HG03139 (cell line): Measurements from ENCODE around the gene TPD52L1.
"Not testable (repeated sequence)": the region's sequence is repeated elsewhere in the genome, so short reads cannot be mapped to it uniquely, and the experiment has no call there.

Source experiments
- ATAC-seq: cut with Tn5 transposase; IDR thresholded peaks from one replicate; pipeline ENCODE4 v1.9.1; 2021; ENCODE audit not compliant: unreplicated experiment

TPD52L1 gene

DNA sequence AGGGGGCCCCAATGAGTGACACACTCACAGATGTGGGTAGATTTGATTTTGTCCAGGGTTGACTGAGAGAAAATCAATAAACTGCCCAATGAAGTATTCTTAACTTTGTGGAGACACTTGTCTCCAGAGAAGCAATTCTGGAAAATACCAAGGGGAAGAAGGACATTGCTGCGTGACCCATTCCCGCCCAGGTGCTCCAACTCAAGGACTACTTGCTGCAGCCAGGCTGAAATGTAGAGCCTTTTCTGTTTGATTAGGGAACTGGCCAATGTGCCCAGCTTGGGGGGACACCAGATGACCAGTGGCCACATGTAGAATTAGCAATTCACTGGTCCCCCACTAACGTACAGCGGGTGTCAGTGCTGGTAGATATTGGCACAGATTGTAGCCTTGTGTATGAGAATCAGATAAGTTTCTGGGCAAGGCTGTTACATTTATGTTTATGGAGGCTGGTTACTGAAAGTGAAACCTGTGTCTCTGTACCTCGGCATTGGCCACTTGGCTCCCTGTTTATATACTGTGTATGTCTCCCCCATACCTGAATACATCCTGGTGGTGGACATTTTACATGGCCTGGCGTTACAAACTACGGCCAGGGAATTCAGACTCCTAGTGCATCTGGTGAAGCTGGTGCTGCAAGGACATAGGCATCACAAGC is 115.9 kb downstream of the TPD52L1 start:
- ATAC-seq: no peak

DNA sequence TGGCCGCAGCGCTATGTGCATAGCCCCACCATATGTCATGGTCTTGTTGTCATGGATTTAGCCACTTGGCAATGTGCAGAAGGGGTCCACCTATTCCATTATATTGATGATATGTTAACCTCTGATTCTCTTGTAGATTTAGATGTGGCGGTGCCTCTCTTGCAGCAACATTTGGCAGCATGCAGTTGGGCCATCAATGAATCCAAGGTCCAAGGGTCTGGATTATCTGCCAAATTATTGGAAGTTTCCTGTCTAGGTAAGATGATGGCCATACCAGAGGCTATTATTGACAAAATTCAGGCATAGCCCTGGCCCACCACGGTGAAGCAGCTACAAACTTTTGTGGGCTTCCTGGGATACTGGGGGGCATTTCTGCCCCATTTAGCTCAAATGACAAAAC is 116.8 kb downstream of the TPD52L1 start:
- no peak for ATAC-seq

DNA sequence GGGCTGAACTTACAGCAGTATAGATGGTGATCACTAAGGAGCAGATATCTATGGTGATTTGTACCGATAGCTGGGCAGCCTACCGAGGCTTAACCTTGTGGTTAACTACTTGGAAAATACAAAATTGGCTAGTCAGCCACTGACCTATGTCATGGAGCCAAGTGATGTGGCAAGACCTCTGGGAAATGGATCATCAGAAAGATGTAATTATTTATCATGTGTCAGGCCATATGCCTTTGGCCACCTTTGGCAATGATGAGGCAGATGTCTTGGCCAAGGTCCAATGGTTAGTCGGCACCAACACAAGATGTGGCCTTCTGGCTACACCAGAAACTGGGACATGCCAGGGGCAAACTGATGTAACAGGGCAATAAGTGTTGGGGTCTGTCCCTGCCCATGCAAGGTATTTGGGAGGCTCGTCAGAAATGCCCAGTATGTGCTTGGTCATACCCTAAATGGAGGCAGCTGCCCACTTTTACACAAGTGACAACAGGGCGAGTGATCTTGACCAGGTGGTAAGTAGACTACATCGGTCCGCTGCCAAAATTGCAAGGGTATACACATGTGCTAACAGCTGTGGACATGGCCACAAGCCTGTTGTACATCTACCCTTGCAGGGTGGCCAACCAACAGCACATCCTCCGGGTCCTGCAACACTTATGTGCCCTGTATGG is 118.0 kb downstream of the TPD52L1 start:
- no peak for ATAC-seq

DNA sequence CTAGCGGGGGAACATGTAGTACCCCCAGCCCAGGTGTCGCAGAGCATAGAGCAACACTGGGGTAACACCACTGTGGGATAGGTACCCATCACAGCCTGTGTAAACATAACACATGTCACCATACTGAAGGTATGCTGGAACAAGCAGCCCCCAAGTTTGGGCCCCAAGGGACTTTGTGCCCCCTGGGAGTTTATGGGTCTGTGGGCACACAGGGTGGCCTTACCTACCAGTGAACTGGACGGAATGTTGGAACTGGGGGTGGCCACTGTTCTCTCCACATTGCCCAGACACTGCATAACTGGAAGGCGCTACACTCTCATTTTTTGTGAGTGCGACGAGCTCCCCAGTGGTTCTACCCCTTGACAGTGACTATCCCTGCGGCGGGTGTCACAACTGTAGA is 119.7 kb downstream of the TPD52L1 start:
- no peak for ATAC-seq

DNA sequence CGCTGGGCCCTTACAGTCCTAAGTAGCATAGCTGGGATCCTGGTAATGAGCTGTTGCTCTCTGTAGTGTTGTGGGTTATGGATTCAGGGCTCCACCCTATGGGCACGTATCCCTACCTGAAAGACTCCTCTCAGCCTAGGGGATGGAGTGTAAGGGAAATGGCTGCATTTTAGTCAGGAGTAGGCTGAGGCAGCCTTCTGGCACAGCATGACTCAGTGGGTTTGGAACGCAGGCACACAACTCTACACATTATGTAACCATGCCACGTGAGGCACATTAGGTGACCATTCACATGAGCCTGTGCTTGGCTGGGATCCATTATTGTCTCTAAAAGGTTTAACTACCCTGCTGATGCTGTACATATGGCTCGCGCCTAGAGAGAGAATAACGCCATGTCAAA is 120.4 kb downstream of the TPD52L1 start:
- ATAC-seq: no peak

DNA sequence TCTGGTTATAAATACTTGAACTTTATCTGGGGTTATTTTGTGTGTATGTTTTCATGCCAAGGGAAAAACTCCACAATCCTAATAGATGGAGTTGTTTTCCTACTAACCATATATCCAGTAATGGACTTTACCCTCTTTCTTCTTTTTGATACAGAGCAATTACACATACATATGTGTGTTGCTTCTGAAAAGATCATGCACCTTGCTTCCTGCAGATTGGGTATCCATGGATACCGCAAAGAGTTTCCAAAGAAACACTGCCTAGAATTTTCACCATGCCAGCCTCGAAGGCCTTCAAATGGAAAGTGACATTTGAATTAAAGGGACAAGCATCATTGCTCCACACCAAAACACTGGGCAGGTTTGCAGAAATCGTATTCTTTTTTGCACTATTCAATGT is 121.4 kb downstream of the TPD52L1 start:
- no peak for ATAC-seq

DNA sequence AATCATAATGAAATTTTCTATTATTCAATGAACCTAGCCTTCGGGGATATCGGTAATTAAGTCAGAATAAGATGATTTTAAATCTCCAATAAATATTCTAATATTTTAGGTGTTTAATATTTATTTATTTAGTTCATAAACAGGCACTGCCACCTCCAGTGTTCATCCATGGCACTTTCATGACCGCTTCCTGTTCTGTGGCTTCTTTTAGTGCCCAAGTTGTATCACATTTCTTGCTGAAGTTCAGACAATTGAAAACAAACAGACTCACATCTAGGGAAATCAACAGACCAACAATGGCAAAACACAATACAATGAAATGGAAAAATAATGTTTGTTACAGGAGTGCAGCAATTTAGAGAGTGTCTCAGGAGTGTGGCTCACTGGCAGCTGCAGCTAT is 122.2 kb downstream of the TPD52L1 start:
- ATAC-seq: no peak

DNA sequence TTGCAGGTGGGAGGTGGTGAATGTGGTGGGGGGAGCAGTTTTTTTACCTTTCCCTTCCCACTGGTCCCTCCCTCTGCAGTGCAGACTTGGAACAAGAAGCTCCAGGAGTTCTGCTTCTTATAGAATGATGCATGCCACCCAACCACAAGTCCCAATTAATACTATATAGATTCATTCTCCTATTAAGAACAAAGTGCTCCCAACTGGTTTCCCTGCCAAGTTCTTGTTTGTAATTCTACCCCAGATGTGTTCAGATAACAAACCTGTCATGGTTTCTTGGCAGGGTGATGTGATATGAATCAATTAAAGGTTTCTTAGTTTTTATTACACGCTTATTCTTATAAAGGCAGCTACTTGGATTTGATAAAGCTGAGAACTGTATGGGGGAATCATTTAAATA is 124.3 kb downstream of the TPD52L1 start:
- ATAC-seq: no peak

DNA sequence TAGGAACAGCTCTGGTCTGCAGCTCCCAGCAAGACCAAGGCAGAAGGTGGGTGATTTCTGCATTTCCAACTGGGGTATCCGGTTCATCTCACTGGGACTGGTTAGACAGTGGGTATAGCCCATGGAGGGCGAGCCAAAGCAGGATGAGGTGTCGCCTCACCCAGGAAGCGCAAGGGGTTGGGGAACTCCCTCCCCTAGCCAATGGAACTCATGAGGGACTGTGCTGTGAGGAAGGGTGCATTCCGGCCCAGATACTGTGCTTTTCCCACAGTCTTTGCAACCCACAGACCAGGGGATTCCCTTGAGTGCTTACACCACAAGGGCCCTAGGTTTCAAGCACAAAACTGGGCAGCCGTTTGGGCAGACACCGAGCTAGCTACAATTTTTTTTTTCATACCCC is 126.4 kb downstream of the TPD52L1 start:
- ATAC-seq: no peak

DNA sequence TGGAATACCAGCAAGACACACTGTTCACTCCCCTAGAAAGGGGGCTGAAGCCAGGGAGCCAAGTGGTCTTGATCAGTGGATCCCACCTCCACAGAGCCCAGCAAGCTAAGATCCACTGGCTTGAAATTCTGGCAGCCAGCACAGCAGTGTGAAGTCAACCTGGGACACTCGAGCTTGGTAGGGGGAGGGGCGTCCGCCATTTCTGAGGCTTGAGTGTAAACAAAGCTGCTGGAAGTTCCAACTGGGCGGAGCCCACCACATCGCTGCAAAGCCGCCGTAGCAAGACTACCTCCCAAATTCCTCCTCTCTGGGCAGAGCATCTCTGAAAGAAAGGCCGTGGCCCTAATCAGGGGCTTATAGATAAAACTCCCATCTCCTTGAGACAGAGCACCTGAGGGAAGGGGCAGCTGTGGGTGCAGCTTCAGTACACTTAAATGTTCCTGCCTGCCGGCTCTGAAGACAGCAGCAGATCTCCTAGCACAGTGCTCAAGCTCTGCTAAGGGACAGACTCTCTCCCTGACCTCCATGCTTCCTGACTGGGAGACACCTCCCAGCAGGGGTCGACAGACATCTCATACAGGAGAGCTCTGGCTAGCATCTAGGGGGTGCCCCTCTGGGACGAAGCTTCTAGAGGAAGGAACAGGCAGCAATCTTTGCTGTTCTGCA is 126.9 kb downstream of the TPD52L1 start:
- not testable (repeated sequence) for ATAC-seq

DNA sequence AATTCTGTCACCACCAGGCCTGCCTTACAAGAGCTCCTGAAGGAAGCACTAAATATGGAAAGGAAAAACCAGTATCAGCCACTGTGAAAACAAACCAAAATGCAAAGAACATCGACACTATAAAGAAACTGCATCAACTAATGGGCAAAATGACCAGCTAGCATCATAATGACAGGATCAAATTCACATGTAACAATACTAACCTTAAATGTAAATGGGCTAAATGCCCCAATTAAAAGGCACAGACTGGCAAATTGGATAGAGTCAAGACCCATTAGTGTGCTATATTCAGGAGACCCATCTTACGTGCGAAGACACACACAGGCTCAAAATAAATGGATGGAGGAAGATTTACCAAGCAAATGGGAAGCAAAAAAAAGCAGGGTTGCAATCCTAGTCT is 128.9 kb downstream of the TPD52L1 start:
- not testable (repeated sequence) for ATAC-seq

DNA sequence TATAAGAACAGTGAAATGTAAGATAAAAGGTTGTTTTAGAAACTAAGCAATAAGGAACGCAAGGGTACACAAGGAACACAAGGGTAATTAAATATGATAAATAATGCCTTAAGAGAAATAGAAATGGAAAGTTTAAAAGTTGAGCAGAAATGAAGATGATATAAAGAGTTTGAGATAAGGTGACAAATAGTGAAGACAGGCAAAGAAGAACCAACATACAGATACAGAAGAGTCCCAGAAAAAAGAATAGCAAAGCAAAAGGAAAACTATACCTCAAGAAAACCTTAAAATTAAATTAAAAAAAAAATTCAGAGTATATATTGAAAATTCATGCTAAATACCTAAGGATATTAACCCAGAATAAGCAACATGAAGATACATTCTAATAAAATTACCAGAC is 131.8 kb downstream of the TPD52L1 start:
- no peak for ATAC-seq

DNA sequence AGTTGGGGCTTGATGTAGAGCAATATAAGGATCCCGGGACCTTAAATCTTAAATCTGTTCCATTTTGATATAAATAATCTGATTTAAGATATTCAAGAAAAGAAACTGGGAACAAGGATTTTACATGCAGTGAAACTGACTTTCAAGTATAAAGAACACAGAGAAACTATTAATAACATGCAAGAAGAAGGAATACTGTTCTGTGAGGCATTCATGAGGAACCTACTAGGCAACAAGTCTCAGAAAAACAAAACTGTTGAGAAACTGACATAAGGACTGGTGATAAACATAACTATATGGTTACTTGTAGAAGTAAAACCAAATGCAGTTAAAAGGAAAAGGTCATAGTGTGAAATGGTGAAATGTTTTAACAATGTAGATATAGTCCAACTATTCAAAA is 132.4 kb downstream of the TPD52L1 start:
- ATAC-seq: no peak

DNA sequence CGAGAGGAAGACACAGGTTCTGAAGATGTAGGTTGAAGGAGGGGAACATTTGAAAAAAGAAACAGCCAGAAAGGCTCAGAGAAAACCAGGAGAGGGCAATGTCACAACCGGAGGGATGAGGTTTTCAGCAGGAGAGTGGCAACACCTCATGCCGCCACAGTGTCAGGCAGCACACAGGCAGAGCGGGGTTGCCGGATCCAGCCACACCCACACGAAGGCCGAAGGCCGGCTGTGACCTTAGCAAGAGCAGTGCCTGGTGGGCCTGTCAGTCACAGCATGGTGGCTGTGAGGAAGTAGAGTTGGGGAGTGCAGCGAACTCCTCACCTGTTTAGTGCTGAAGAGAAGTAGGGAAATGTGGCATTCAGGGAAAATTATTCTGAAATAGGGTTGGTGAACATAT is 134.1 kb downstream of the TPD52L1 start:
- no peak for ATAC-seq

DNA sequence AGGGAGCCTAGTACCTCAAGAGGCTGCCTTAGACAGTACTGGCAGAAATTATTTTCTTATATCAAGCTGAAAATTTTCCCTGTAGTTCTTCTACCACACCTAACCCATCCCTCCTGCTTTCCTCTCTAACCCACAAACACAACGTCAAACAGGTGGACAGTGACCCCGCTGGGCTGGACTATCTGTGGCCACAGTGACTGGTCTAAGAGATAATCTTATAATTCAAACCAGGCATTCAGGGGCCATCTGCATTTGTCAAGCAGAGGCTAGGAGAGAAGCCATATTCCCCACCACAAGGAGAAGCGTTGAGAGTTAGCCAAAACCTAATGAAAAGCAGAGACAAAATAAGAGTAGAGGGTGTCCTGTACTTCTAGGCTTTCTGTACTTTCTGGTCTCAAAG is 140.0 kb downstream of the TPD52L1 start:
- no peak for ATAC-seq

DNA sequence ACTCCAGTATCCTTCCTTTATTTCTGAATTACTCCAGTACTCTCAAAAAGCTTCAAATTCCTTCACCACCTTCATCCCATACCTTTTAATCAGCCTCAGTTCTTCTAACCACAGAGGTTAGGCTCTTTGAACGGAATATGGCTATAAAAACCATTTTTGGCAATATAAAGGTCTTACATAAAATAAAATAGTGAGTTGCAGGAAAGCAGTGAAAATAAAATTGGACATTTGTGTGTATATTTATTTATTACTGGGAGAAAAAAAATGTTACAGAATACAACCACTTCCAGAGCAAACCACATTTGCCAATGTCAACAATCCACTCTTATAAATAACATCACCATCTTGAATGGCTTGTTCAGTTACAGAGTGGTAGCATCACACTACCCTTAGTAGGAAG is 140.5 kb downstream of the TPD52L1 start:
- ATAC-seq: no peak

DNA sequence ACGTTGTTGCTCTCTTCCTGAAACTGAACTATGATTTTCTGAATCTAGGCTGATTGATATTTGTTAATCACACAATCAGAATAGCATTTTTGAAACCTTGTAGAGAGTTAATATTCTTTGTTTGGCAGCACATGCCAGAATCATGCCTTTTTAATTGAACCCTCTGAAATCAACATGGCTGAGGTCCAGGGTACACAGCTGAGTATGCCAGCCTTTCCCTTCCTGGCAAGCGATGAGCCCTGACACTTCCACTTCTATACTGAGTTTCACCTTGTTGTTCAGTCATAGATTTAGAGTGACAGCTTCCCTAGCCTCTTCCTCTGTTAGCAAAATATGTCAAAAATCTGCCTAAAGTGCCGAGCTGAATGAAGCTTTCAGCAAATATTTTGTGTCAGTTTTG is 141.4 kb downstream of the TPD52L1 start:
- ATAC-seq: no peak

DNA sequence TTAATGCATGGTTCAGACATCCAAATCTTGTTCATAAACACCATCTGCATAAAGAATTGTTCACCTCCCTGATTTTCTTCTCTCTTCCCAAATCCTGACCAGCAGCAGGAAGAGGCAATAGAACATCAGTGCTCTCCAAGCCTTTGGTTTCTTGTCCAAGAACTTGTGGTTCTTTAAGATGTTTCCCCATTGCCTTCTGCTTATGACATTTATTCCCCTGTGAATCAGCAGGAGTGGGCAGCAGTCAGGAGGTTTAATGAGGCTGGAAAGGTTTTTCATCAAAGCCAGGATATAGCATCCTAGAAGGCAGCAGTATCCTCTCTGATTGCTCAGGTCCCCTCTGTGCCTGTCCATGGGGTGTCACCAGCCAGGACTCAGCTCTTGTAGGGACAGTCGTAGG is 142.9 kb downstream of the TPD52L1 start:
- no peak for ATAC-seq

DNA sequence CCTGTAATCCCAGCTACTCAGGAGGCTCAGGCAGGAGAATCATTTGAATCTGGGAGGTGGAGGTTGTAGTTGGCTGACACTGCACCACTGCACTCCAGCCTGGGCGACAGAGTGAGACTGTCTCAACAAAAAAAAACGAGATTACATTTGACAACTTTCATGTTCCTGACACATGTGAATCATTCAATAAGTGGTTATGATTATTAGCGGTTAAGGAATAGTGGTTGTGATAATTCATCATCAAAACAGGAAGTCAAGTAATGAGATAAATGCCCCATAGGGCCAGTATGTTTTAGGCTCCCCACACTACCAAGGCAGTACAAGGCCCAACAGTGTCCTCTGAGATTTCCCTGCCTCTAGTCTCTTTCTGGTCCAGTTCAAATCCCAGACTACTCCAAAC is 145.7 kb downstream of the TPD52L1 start:
- no peak for ATAC-seq

DNA sequence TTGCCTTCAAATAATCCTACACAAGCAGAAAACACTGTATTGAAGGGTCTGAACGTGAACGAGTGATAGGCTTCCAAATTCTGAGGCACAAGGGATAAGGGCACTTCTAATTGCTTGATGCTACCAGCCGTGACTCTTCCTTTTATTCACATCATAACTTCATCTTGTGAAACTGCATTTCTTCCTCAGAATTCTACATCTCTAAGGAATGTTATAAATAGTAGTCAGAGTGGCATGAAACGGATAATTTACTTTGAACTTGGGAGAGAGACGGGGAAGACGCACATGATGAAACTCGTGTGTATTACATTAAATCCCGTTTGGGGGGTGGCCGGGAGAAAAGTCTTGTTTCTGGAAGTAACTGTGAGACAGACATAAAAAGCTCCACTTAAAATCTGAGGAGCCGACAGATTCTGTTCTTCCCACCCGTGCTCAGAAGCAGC is 147.4 kb downstream of the TPD52L1 start:
- no peak for ATAC-seq

DNA sequence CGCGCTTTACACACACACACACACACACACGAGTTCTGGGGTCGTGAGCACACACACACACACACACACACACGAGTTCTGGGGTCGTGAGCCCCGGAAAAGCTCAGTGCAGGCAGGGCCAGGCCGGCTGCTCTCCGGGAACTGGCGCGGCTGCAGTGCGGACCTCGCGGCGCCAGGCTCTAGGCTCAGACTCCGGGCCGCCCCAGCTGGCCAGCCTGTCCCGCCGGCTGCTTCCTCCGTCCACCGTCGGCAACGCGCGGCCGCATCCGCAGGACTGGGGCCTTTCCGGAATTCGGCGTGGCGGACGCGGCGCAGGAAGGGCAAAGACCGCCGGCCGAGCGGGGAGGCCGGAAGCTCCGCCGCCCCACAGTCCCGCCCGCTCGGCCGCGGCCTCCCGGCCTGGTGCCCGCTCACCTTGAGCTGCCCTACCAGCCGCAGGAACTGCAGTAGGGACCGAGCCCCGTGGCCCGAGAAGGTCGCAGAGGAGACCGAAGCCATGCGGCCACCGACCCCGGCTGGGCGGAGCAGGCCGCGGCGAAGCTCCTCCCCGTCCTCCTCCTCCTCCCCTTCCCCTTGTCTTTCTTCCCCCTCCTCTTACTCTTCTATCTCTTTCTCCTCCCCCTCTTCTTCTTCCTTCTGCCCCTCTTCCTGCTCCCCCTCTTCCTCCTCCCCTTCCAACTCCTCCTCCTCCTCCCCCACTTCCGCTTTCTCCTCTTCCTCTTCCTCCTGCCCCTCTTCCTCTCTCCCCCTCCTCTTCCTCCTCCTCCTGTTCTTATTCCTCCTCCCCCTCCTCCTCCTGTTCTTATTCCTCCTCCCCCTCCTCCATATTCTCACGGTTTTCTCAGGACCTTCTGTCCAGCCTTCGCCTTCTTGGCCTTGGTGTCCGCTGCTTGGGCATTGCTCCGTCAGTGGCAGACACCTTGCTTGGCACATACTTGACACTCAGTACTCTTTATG is 148.1 kb downstream of the TPD52L1 start, which contains the start of gene HDDC2:
HDDC2 (minus strand) TSS at position 533 of the 957 bp plus-strand sequence; CDS start at position 498, 35 bp downstream.
- ATAC-seq: peak; percentile 87
